B cell (primary cell): ENCODE measurements around the gene GNAS. TPM values are rescaled to one million over a fixed set of nuclear protein-coding genes. Genes with fewer than 3 reads are reported as not detected.

Experiments used
- ATAC-seq: fragments of 200-7000 bp; cut with Tn5 transposase; one replicate; pipeline ENCODE4 v1.10.0; 2021; ENCODE audit warnings: low read depth, mild to moderate bottlenecking, moderate number of reproducible peaks, moderate library complexity
- CTCF ChIA-PET: fragments of 350-600 bp; sonication (Branson Sonifier 250); formaldehyde crosslinking; loops from one replicate; lab custom pipeline; 2021; ENCODE audit warnings: antibody characterized with exemption, inconsistent platforms; lab: Charles Lee
- POLR2A ChIA-PET: fragments of 350-600 bp; sonication (Branson Sonifier 250); formaldehyde crosslinking; loops from one replicate; lab custom pipeline; 2021; ENCODE audit warnings: antibody characterized with exemption; lab: Charles Lee
- DNase-seq: peaks from one replicate; pipeline ENCODE4 v3.0.0; 2013
- H2AFZ ChIP-seq: 2 replicates; pipeline ENCODE4 v1.6.1; 2012; ENCODE audit warnings: mild to moderate bottlenecking, low read depth, low read length; ENCODE audit not compliant: insufficient read depth, poor library complexity, severe bottlenecking
- H3K27ac ChIP-seq, 2 donors: 1 replicate in 1 of 2; 2 replicates in 1 of 2; pipeline ENCODE4 v1.5.1; 2012 to 2013; ENCODE audit warnings: low read length in 2 of 2, mild to moderate bottlenecking in 2 of 2, moderate library complexity in 1 of 2
- H3K27me3 ChIP-seq, 4 experiments: fragments of 200-600 bp in 1 of 4; sonication (generic) in 1 of 4; replicated peaks in 1 of 4; 1 replicate in 2 of 4; 2 replicates in 2 of 4; pipeline versions ENCODE4 v1.6.1 to v1.7.0; 2013 to 2016; ENCODE audit warnings: low read length in 3 of 4, mild to moderate bottlenecking in 2 of 4, mixed read lengths in 1 of 4, moderate library complexity in 1 of 4; ENCODE audit not compliant: insufficient read depth in 4 of 4, control insufficient read depth in 3 of 4; ENCODE audit errors: control extremely low read depth in 1 of 4
- H3K36me3 ChIP-seq, 2 experiments: replicated peaks in 1 of 2; 1 replicate in 1 of 2; 2 replicates in 1 of 2; pipeline versions ENCODE4 v1.6.1 to v1.7.1; 2013; ENCODE audit warnings: low read length in 1 of 2; ENCODE audit not compliant: insufficient read depth in 2 of 2, control insufficient read depth in 1 of 2; ENCODE audit errors: control extremely low read depth in 1 of 2, extremely low read depth in 1 of 2
- H3K4me1 ChIP-seq, 2 donors: fragments of 200-600 bp in 1 of 2; sonication (generic) in 1 of 2; 1 replicate in 1 of 2; 2 replicates in 1 of 2; pipeline versions ENCODE4 v1.5.1 to v1.6.1; 2013 to 2017; ENCODE audit warnings: low read length in 2 of 2; ENCODE audit not compliant: control insufficient read depth in 2 of 2, insufficient read depth in 2 of 2
- H3K4me2 ChIP-seq: replicated peaks from 2 replicates; pipeline ENCODE3; 2012; ENCODE audit warnings: mild to moderate bottlenecking, low read depth, low read length; ENCODE audit not compliant: poor library complexity, severe bottlenecking
- H3K4me3 ChIP-seq, 5 experiments: fragments of 200-600 bp in 1 of 5; sonication (generic) in 1 of 5; 1 replicate in 3 of 5; 2 replicates in 2 of 5; pipeline versions ENCODE4 v1.5.1 to v1.7.0; 2011 to 2016; ENCODE audit warnings: low read length in 4 of 5, mild to moderate bottlenecking in 4 of 5, low read depth in 2 of 5, control low read depth in 1 of 5, moderate library complexity in 1 of 5; ENCODE audit not compliant: insufficient read depth in 1 of 5; ENCODE audit errors: control extremely low read depth in 1 of 5, extremely low read depth in 1 of 5
- H3K79me2 ChIP-seq: fragments of 200-600 bp; sonication (generic); one replicate; pipeline ENCODE4 v1.6.0; 2016; ENCODE audit warnings: low read length; ENCODE audit not compliant: control insufficient read depth, insufficient read depth
- H3K9ac ChIP-seq: fragments of 200-600 bp; sonication (generic); 2 replicates; pipeline ENCODE4 v1.6.1; 2017; ENCODE audit warnings: mild to moderate bottlenecking, low read length, moderate library complexity
- H3K9me3 ChIP-seq, 3 donors: one replicate each; pipeline versions ENCODE4 v1.6.1 to v1.7.1; 2013; ENCODE audit warnings: low read length in 2 of 3; ENCODE audit not compliant: control insufficient read depth in 2 of 3, insufficient read depth in 1 of 3; ENCODE audit errors: control extremely low read depth in 1 of 3
- H4K20me1 ChIP-seq: 2 replicates; pipeline ENCODE4 v1.6.0; 2012; ENCODE audit warnings: mild to moderate bottlenecking, low read length; ENCODE audit not compliant: insufficient read depth, control insufficient read depth, poor library complexity, severe bottlenecking
- H3K27ac Mint-ChIP-seq: one replicate; pipeline ENCODE4 v1.8.0; 2021; ENCODE audit warnings: mixed read lengths
- H3K27me3 Mint-ChIP-seq: one replicate; pipeline ENCODE4 v1.8.0; 2021; ENCODE audit warnings: mixed read lengths
- H3K4me1 Mint-ChIP-seq: one replicate; pipeline ENCODE4 v1.8.0; 2021; ENCODE audit warnings: mixed read lengths
- H3K4me3 Mint-ChIP-seq: one replicate; pipeline ENCODE4 v1.8.0; 2021; ENCODE audit warnings: mixed read lengths
- H3K9me3 Mint-ChIP-seq: one replicate; pipeline ENCODE4 v1.8.0; 2022; ENCODE audit warnings: mixed read lengths; ENCODE audit not compliant: insufficient read depth
- EZH2 ChIP-seq: IDR thresholded peaks from 2 replicates; pipeline ENCODE4 v1.6.1; 2012; ENCODE audit warnings: borderline replicate concordance, low read depth, mild to moderate bottlenecking, moderate library complexity, low read length; ENCODE audit not compliant: insufficient read depth, poor library complexity, severe bottlenecking
- WGBS: methylation state at CpG from one replicate; pipeline ENCODE4 v1.1.5; 2013; ENCODE audit warnings: missing lambda C conversion rate; ENCODE audit not compliant: insufficient coverage; 5-methylcytosine and 5-hydroxymethylcytosine counted together
- intact Hi-C: fragments of 100-400 bp; cut with micrococcal nuclease; formaldehyde crosslinking; loops from one replicate; pipeline ENCODE4 v1.10.0; 2022
- polyA plus RNA-seq: library from polyadenylated mRNA; depleted of rRNA; stranded (reverse); fragments of >200 nt; gene quantifications from 2 replicates; pipeline ENCODE4 v1.2.3, GENCODE V29; 2012
- total RNA-seq, 2 donors: library from RNA; stranded (reverse); fragments of 120-200 nt in 1 of 2; gene quantifications; 1 replicate in 1 of 2; 2 replicates in 1 of 2; pipeline versions ENCODE4 v1.2.3 to v1.2.4, GENCODE V29; 2013 to 2022
- TF ChIP-seq, protein P1 (sequence below): fragments of 200-600 bp; IDR thresholded peaks from one replicate; pipeline ENCODE4 v1.8.0; 2022; ENCODE audit warnings: antibody characterized with exemption, mild to moderate bottlenecking

The GNAS gene
- total and polyA plus RNA-seq, 2 donors (not counting 1 experiment from before 2014, with no cell fraction given) = 714 to 1,181 TPM

GRCh38 chr20:58899512-58899911, 47.0 kb downstream of the GNAS start:
- H3K4me1 Mint-ChIP-seq = peaks cover 72% of the 10 kb centered on the region
- Histone ChIP-seq H3K79me2 (peaks cover 99% of the 10 kb centered on the region), H4K20me1 (peaks cover 60% of the 10 kb centered on the region), H3K4me1 (peaks cover 26 to 38% of the 10 kb centered on the region in 2 donors), H3K9ac (no peak overlapping the region), H2AFZ (no peak overlapping the region), H3K36me3 (peaks cover 1 to 70% of the 10 kb centered on the region in 2 experiments), H3K27me3 (no peaks in the 10 kb centered on the region), H3K4me3 (no peak overlapping the region), H3K9me3 (no peaks in the 10 kb centered on the region), H3K27ac (no peak overlapping the region), H3K4me2 (no peak overlapping the region)
- H3K27me3 Mint-ChIP-seq = no peaks in the 10 kb centered on the region
- no peak for ATAC-seq
- TF ChIP-seq EZH2 = no peak
- TF ChIP-seq, protein P1, sequence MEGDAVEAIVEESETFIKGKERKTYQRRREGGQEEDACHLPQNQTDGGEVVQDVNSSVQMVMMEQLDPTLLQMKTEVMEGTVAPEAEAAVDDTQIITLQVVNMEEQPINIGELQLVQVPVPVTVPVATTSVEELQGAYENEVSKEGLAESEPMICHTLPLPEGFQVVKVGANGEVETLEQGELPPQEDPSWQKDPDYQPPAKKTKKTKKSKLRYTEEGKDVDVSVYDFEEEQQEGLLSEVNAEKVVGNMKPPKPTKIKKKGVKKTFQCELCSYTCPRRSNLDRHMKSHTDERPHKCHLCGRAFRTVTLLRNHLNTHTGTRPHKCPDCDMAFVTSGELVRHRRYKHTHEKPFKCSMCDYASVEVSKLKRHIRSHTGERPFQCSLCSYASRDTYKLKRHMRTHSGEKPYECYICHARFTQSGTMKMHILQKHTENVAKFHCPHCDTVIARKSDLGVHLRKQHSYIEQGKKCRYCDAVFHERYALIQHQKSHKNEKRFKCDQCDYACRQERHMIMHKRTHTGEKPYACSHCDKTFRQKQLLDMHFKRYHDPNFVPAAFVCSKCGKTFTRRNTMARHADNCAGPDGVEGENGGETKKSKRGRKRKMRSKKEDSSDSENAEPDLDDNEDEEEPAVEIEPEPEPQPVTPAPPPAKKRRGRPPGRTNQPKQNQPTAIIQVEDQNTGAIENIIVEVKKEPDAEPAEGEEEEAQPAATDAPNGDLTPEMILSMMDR = no peak
- H3K9me3 Mint-ChIP-seq = no peaks in the 10 kb centered on the region
- intact Hi-C loops = loop anchor here (10.0 kb wide), 1 partner anchor 1285 kb away; no protein-coding TSS in a partner anchor
- CTCF ChIA-PET = no interaction called here
- H3K27ac Mint-ChIP-seq = peak overlapping the region; percentile 59
- no peak overlapping the region for H3K4me3 Mint-ChIP-seq
- 84% methylated on average over 4 of the region's 10 CpGs for WGBS
- POLR2A ChIA-PET = interaction anchor here (0.6 to 0.9 kb wide), 2 partner anchors 8 to 1501 kb away, joined by 3 to 4 read pairs; no protein-coding TSS in a partner anchor
- no peak for DNase-seq

GRCh38 chr20:58900397-58900796, 47.9 kb downstream of the GNAS start:
- peaks cover 1 to 79% of the 10 kb centered on the region in 2 experiments for H3K36me3 ChIP-seq
- Mint-ChIP-seq H3K9me3 (no peaks in the 10 kb centered on the region), H3K4me1 (peaks cover 67% of the 10 kb centered on the region), H3K27me3 (no peaks in the 10 kb centered on the region), H3K27ac (no peak overlapping the region), H3K4me3 (no peak overlapping the region)
- peaks cover 17 to 29% of the 10 kb centered on the region in 2 donors for H3K4me1 ChIP-seq
- no peak overlapping the region for H3K4me3 ChIP-seq
- H4K20me1 ChIP-seq = peaks cover 56% of the 10 kb centered on the region
- CTCF ChIA-PET = no interaction called here
- H3K9ac ChIP-seq = no peak overlapping the region
- intact Hi-C loops = no loop called here
- H2AFZ ChIP-seq = no peak overlapping the region
- ATAC-seq = no peak
- WGBS = no CpG with 5 or more reads among the region's 7 CpGs
- no peaks in the 10 kb centered on the region for H3K27me3 ChIP-seq
- peaks cover 99% of the 10 kb centered on the region for H3K79me2 ChIP-seq
- POLR2A ChIA-PET = interaction anchor here (0.6 kb wide), 1 partner anchor 187 kb away, joined by 3 read pairs; no protein-coding TSS in a partner anchor
- H3K4me2 ChIP-seq = no peak overlapping the region
- DNase-seq = no peak
- H3K27ac ChIP-seq = no peak overlapping the region
- no peak for TF ChIP-seq EZH2
- TF ChIP-seq, protein P1 = no peak
- no peaks in the 10 kb centered on the region for H3K9me3 ChIP-seq
